Subcutaneous abdominal adipose tissue (tissue), 5 donors: Measurements from ENCODE around the gene TSPAN4.

Source experiments
- H3K27ac ChIP-seq: one replicate; pipeline ENCODE4 v1.7.0; 2013; ENCODE audit warnings: low read depth, mild to moderate bottlenecking, inconsistent platforms, low read length, moderate library complexity
- H3K27me3 ChIP-seq, 5 donors: one replicate each; pipeline ENCODE4 v1.7.0; 2013; ENCODE audit warnings: low read length in 5 of 5, inconsistent platforms in 1 of 5; ENCODE audit not compliant: control insufficient read depth in 5 of 5, insufficient read depth in 4 of 5
- H3K36me3 ChIP-seq, 5 donors: one replicate each; pipeline ENCODE4 v1.7.0; 2013; ENCODE audit warnings: low read length in 5 of 5; ENCODE audit not compliant: control insufficient read depth in 5 of 5, insufficient read depth in 5 of 5
- H3K4me1 ChIP-seq, 5 donors: one replicate each; pipeline ENCODE4 v1.7.0; 2013; ENCODE audit warnings: low read length in 5 of 5, mild to moderate bottlenecking in 3 of 5, moderate library complexity in 1 of 5; ENCODE audit not compliant: control insufficient read depth in 5 of 5, insufficient read depth in 5 of 5
- H3K4me3 ChIP-seq, 5 donors: one replicate each; pipeline ENCODE4 v1.7.0; 2013; ENCODE audit warnings: low read length in 5 of 5, low read depth in 1 of 5
- H3K9ac ChIP-seq, 5 donors: one replicate each; pipeline ENCODE4 v1.7.0; 2013; ENCODE audit warnings: low read length in 5 of 5, mild to moderate bottlenecking in 4 of 5, moderate library complexity in 3 of 5
- H3K9me3 ChIP-seq, 5 donors: one replicate each; pipeline ENCODE4 v1.7.0; 2013; ENCODE audit warnings: low read length in 5 of 5; ENCODE audit not compliant: control insufficient read depth in 5 of 5
- donor health status: healthy.
- donor health status: healthy.
- donor health status: healthy.
- donor health status: healthy.
- donor health status: healthy.

TSPAN4 gene

DNA sequence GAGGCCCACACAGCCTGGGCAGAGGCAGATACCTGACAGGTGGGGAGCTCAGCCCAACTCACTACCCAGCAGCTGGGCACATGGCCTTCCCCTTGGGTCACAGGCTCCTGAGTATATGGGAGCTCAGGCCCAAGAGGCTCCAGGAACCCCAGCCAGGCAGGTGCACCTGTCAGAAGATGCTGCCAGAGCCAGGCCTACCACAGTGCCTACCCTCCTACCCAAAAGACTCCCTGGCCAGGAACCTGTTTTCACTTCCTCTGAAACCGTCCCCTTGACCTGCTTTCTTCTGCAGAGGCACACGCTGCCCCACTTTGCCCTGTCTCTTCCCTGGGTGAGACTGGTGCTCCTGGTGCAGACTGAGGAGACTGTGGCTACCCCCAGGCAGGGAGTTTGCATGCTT lies 65.0 kb downstream of the TSPAN4 start:
- no peak overlapping the region for H3K9ac ChIP-seq
- peaks cover 0 to 33% (median 21%) of the 10 kb centered on the region in 5 donors for H3K36me3 ChIP-seq
- H3K4me1 ChIP-seq, result peaks cover 0 to 32% (median 23%) of the 10 kb centered on the region in 5 donors
- no peak overlapping the region for H3K4me3 ChIP-seq
- H3K9me3 ChIP-seq, result no peaks in the 10 kb centered on the region
- no peak overlapping the region for H3K27ac ChIP-seq
- H3K27me3 ChIP-seq, result no peaks in the 10 kb centered on the region

DNA sequence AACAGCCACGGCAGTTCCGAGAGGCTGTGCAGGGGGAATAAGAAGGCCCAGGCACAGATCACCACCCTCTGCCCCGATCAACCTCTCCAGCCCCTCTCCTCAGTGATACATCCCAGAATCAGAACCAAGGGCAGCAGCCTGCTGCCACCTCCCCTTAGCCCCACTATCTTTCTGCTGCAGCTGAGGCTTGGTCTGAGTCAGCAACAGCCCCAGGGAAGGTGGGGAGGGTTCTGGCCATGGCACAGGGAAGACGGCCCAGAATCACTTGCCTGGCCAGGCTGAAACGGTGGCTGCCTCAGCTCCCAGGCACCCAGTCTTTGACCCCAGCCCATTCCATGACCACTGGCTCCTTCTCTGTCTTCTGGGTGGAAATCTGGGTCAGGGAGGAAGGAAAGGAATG lies 65.6 kb downstream of the TSPAN4 start:
- no peak overlapping the region for H3K9ac ChIP-seq
- no peaks in the 10 kb centered on the region for H3K27me3 ChIP-seq
- peaks cover 0 to 32% (median 23%) of the 10 kb centered on the region in 5 donors for H3K4me1 ChIP-seq
- H3K27ac ChIP-seq, result no peak overlapping the region
- H3K36me3 ChIP-seq, result peaks cover 0 to 27% (median 15%) of the 10 kb centered on the region in 5 donors
- H3K4me3 ChIP-seq, result no peak overlapping the region
- no peaks in the 10 kb centered on the region for H3K9me3 ChIP-seq

DNA sequence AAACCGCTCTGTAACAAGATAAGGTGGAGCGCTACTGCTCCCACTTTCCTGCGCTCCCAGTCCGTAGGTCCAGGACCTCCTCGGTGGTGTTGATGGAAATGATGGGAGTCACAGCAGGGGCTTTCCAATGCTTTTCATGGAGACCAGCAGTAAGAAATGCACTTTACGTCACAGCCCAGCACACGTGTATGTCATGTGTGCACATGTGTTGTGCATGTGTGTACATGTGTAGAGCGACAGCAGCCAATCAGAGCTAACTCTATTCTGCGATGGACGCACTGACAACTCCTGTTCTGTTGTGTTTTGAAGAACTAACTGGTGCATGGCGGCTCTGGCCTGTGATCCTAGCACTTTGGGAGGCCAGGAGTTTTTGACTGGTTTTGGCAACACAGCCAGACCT lies 66.8 kb downstream of the TSPAN4 start:
- Histone ChIP-seq H3K9me3 (no peaks in the 10 kb centered on the region), H3K9ac (peak overlapping the region in 2 of 5 donors; percentile 1 to 56), H3K36me3 (peaks cover 0 to 16% (median 7%) of the 10 kb centered on the region in 5 donors), H3K27me3 (no peaks in the 10 kb centered on the region), H3K4me1 (peaks cover 0 to 32% (median 23%) of the 10 kb centered on the region in 5 donors), H3K4me3 (no peak overlapping the region), H3K27ac (no peak overlapping the region)

DNA sequence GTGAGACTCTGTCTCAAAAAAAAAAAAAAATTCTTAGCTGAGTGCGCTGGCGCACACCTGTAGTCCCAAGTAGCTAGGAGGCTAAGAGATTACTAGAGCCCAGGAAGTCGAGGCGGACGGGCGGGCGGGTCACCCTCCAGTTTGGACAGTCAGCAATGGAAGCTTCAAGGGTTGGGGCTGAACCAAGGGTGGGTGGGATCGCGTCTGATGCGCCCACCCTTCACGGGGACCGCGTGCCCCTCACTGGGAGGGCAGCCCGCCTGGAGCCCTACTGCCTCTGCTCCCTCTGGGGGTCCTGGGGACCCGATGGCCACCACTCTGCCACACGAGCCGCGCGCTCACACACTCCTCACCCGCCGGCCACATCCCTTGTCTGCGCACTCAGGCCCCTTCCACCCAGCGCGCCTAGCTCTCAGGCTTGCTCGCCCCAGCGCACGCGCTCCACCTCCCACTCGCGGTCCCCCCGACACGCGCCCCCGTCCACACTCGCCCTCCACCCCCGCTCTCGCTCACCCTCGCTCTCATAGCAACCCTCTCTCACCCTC lies 67.5 kb downstream of the TSPAN4 start:
- Histone ChIP-seq H3K9ac (peak overlapping the region in 4 of 5 donors; percentile 66 to 89 (median 82)), H3K27ac (no peak overlapping the region), H3K36me3 (peaks cover 0 to 10% (median 3%) of the 10 kb centered on the region in 5 donors), H3K4me3 (peak overlapping the region in 4 of 5 donors; percentile 73 to 85 (median 84)), H3K9me3 (no peaks in the 10 kb centered on the region), H3K4me1 (peaks cover 0 to 32% (median 23%) of the 10 kb centered on the region in 5 donors), H3K27me3 (no peaks in the 10 kb centered on the region)

DNA sequence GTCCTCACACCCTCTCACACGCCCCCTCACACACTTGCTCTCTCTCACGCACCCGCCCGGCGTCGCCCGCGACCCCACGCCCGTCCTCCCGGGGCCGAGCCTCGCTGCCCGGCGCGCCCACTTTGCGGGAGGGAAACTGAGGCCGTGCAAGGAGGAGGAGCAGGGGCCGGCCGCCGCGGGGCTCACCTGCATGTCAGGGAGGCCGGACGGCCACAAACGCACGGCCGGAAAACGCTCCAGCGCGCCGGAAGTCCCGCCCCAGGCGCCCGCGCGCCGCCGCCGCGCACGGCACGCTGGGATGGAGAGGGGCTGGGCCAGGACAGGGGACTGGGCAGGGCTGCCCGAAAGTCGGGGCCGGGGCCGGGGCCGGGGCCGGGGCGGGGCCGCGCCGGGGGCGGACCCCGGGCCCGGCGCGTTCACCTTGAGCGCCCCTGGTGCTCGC lies 68.0 kb downstream of the TSPAN4 start, which contains the start of gene CHID1:
TSS of gene CHID1 (minus strand) at position 222 of the 442 bp plus-strand sequence. CDS start 5,994 bp downstream, outside the sequence.
- Histone ChIP-seq H3K9ac (peak within 1 kb of the TSS in 4 of 5 donors; percentile 67 to 89 (median 82)), H3K4me1 (peaks cover 0 to 32% (median 23%) of the 10 kb centered on the region in 5 donors), H3K9me3 (no peaks in the 10 kb centered on the region)

DNA sequence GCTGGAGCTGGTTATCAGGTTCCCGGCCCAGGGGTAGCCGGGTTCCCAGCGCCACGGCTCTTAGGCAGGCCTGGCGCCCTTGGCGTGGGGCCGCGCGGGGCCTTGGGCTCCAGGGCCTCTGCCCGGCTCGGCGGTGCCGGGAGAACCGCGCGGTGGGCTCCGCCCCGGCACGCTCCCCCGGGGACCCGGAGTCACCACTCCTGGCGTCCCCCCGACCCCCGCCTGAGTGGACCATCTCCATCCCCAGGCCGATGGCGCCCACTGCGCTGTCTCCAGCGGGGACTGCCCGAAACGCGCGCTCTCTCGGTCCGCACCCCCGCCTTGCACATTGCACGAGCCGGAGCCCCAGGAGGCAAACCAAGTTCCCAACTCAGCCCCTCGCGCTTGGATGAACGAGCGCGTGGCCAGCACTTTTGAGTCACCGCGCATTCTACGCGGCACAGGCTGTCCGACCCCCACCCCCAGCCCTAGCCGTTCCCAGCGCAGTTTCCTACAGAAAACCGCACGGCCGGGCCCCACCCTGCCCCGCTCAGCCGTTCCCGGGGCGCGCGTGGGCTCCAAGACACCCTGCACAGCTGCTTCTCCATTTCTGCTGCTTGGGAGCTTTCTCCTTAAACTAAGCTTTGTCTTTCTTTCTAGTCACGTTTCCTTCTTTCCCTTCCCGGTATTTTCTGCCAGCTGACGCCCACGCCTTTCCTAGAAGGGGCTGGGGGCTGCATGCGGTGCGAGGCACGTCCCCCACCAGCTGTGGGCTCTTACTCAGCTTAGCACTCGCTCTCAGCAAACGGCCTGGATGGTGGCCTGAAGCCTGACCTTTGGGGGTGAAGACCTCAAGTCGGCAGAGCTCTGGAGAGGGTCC lies 68.6 kb downstream of the TSPAN4 start:
- Histone ChIP-seq H3K4me1 (peaks cover 0 to 35% (median 23%) of the 10 kb centered on the region in 5 donors), H3K9me3 (no peaks in the 10 kb centered on the region), H3K4me3 (peak overlapping the region in 4 of 5 donors; percentile 73 to 85 (median 84)), H3K36me3 (peaks cover 0 to 10% (median 3%) of the 10 kb centered on the region in 5 donors), H3K27ac (peak overlapping the region; percentile 69), H3K27me3 (no peaks in the 10 kb centered on the region), H3K9ac (peak overlapping the region in 4 of 5 donors; percentile 64 to 81 (median 72))

More for the DNA sequence above, 68.0 kb downstream of the TSPAN4 start, which contains the start of gene CHID1:
- Histone ChIP-seq H3K4me3 (peak within 1 kb of the TSS in 4 of 5 donors; percentile 73 to 85 (median 84)), H3K36me3 (peaks cover 0 to 10% (median 3%) of the 10 kb centered on the region in 5 donors), H3K27ac (peak within 1 kb of the TSS; percentile 69), H3K27me3 (no peaks in the 10 kb centered on the region)

DNA sequence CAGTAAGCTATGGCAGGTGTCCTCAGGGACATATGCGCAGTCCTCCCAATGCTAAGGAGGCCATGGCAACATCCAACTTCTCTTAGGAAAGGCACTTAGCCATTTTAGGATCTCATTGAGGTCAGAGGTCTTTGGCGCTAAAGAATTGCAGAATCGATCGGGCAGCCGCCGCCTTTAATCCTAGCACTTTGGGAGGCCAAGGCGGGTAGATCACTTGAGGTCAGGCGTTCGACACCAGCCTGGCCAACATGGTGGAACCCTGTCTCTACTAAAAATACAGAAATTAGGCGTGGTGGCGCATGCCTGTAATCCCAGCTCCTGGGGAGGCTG lies 69.2 kb downstream of the TSPAN4 start:
- peak overlapping the region; percentile 69 for H3K27ac ChIP-seq
- H3K9me3 ChIP-seq, result no peaks in the 10 kb centered on the region
- H3K27me3 ChIP-seq, result no peaks in the 10 kb centered on the region
- H3K4me3 ChIP-seq, result peak overlapping the region in 3 of 5 donors; percentile 73 to 85 (median 85)
- H3K9ac ChIP-seq, result peak overlapping the region in 1 of 5 donors; percentile 67
- peaks cover 0 to 10% (median 3%) of the 10 kb centered on the region in 5 donors for H3K36me3 ChIP-seq
- H3K4me1 ChIP-seq, result peaks cover 0 to 36% (median 23%) of the 10 kb centered on the region in 5 donors

DNA sequence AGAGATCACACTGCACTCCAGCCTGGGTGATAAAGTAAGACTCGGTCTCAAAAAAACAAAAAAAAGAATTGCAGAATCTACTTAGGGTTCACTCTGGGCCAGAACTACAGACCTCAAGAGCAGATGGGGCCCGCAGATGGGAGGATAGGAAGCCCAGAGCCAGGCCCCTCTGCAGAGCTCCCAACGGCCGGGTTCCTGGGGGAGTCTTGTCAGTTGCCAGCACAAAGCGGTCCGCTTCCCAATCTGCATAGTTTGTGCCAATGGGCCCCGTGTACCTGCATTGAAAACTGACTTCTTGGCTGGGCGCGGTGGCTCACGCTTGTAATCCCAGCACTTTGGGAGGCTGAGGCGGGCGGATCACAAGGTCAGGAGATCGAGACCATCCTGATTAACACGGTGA lies 69.6 kb downstream of the TSPAN4 start:
- Histone ChIP-seq H3K4me1 (peaks cover 0 to 36% (median 23%) of the 10 kb centered on the region in 5 donors), H3K27ac (peak overlapping the region; percentile 69), H3K9me3 (no peaks in the 10 kb centered on the region), H3K4me3 (no peak overlapping the region), H3K36me3 (peaks cover 0 to 10% (median 3%) of the 10 kb centered on the region in 5 donors), H3K9ac (no peak overlapping the region), H3K27me3 (no peaks in the 10 kb centered on the region)

DNA sequence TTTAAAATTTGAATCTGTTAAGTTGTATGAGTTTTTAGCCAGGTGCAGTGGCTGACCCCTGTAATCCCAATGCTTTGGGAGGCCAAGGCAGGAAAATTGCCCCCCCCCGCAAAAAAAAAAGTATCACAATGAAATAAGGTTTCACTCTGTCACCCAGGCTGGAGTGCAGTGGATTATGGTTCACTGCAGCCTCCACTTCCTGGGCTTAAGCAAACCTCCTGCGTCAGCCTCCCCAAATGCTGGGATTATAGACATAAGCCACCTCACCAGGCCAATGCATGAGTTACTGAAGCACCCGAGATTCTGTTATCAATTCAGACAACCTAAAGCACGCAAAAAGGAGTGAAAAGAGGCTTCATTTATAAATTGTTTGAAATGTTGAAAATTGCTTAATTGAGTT lies 70.4 kb downstream of the TSPAN4 start:
- H3K4me3 ChIP-seq, result no peak overlapping the region
- no peak overlapping the region for H3K9ac ChIP-seq
- H3K27me3 ChIP-seq, result no peaks in the 10 kb centered on the region
- no peak overlapping the region for H3K27ac ChIP-seq
- H3K36me3 ChIP-seq, result peaks cover 0 to 7% (median 3%) of the 10 kb centered on the region in 5 donors
- peaks cover 0 to 40% (median 23%) of the 10 kb centered on the region in 5 donors for H3K4me1 ChIP-seq
- H3K9me3 ChIP-seq, result no peaks in the 10 kb centered on the region
